ENCODE results near the gene NR2F6.
A peak's percentile ranks its signal among the peaks of the same experiment; 100 is the strongest.

Gene NR2F6

GRCh38 chr19:17263712-17264640, 18.3 kb upstream of the NR2F6 start:
- no peak for DNase-seq

DNA sequence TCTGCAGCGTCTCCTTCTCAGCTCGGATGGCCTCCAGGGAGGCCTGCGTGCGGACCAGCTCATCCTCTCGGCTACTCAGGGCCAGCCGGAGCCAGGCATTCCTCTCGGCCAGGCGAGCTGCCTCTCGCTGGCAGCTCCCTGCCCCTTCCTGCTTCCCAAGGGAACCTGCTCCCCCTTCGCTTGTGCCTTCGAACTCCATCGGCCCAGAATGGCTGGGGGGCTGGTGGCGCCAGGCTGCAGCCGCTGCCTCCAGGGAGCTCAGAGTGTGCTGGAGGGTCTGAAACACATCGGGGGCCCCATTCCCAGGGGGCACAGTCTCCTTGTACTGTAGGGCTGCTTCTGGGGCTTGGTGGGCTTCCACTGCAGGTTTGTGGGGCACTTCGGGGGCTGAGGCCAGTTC, 16.8 kb upstream of the NR2F6 start:
- DNase-seq = no peak

- peak; percentile 75 for DNase-seq
Observed at GRCh38 chr19:17260842-17261325, 15.2 kb upstream of the NR2F6 start.

GRCh38 chr19:17259934-17260333, 14.2 kb upstream of the NR2F6 start:
- DNase-seq = no peak

- DNase-seq = no peak
Observed at GRCh38 chr19:17259118-17259780, 13.5 kb upstream of the NR2F6 start.

GRCh38 chr19:17256130-17256529, 10.4 kb upstream of the NR2F6 start:
- no peak for DNase-seq

DNA sequence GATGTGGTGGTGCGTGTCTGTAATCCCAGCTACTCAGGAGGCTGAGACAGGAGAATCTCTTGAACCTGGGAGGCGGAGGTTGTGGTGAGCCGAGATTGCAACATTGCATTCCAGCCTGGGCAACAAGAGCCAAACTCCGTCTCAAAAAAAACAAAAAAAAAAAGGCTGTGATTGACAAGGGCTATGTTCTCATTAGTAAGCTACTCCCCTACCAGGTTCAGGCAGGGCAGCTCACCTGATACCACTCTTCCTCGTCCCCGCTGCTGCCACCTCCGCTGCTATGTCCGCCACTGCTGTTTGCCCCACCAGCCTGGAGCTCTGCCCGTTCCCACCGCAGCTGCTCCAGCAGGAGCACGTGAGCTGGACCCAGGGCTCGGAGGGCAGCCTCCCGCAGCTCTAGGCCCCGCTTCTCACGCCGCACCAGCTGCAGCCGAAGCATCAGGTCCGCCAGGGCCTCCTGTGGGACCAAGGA, 9.5 kb upstream of the NR2F6 start:
- peak; percentile 56 for DNase-seq

DNA sequence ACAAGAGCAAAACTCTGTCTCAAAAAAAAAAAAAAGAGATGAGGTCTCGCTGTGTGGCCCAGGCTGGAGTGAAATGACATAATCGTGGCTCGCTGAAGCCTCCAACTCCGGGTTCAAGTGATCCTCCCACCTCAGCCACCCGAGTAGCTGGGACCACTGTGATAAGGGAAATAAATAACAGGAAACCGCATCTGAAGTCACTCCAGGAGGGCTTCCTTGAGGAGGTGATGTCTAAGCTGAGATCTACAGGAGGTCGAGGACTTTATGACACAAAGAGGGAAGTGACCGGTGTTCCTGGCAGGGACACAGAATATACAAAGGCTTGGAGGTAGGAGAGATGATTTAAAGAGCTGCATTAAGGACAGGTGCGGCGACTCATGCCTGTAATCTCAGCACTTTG, 8.9 kb upstream of the NR2F6 start:
- no peak for DNase-seq

- no peak for DNase-seq
Observed at GRCh38 chr19:17249887-17250548, 4.3 kb upstream of the NR2F6 start.

- no peak for DNase-seq
Observed at GRCh38 chr19:17248011-17248776, 2.5 kb upstream of the NR2F6 start.

DNA sequence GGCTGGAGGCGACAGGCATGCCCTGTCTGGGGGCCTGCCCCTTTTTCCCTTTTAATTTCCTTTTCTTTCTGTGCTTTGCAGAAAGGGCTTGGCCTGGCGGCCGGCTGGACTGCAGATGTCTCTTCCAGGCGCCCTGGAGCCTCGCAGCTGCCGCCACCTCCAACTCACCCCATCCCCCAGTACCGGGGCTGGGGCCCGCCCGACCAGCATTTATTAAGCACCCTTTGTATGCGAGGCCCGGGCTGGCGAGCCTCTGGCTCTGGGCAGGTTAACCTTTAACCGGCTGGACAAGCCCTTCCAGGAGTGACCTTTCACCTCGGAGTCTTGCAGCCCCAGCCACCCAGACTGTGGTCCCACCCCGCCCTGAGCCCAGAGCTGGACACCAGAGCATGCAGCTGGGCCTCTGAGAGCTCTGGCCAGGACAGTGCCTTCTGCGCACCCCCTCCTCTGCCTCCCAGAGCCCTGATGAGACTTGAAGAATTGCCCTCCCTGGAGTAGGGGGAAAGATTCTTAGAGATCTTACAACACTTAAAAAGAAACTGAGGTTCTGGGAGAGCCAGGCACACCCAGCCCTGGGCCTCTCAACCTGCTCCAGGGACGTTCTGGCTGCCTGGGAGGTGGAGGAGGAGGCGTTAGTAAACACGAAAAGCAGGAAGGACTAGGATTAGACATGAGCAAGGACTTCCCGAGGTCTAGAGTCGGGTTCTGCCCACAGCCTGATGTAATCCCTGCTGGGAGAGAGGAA, 1.1 kb upstream of the NR2F6 start:
- no peak for DNase-seq

GRCh38 chr19:17244618-17245534, 843 bp downstream of the NR2F6 start:
- DNase-seq = no peak

DNA sequence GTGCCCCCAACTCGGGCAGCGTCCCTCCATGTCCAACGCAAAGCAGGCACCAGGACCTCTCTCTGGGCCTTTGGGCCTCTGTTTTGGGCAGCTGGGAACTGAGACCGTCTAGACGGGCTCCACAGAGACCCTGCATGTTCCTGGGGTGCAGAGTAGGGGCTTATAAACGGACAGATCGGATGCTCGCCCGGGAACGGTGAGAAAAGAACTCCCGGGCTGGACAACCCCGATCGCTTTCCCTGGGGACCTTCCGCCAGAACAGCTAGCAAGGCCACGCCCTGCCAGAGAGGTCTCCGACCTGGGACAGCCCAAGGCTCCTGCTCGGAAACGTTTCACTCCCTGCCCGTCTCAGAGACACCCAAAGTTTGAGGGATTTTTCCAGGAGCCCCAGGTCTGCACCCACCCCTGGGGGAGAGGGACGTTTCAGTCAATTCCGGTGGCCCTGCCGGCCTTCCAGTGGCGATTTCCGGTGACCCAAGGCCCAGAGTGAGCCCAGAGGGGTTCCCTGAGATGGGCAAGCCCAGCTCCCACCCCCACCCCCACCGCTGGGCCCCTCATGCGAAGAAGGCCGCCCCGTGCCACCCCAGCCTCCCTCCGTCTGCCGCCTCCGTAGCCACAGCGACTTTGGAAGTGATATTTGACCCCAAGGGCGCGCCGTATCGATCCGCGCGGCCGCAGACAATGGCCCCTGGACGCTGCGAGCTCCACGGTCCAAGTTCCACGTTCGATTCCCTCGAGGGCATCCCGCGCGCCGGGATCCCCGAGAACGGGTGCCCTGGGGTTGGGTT, 1.7 kb downstream of the NR2F6 start:
- no peak for DNase-seq

DNA sequence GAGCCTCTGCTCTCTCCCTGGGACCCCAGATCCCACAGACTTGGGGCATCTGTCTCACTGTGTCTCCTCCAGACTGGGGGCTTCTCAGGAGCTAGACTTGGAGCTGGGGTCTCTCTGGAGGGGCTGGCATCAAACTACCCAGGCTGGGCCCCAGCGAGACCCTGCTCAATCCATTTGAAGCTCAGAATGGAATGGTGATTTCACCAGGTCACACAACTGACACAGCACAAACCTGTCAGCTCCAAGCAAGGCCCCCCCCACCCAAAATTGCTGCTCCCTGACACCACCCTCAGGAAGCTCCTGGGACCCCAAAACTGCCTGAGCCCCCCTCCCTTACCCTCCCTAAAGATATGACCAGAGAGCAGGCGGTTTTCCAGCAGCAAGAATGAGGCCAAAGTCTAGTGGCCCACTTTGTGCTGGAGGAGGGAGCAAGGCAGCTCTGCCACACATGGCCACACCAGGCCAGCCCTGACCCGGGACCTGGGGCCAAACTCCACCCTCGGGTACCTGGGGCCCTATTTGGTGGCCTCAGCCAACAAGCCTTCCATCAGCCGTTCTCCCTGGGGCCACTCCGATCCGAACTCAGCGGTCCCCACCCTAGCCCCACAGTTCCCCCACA, 2.4 kb downstream of the NR2F6 start:
- DNase-seq = no peak

- DNase-seq = no peak
Observed at GRCh38 chr19:17242431-17243208, 3.1 kb downstream of the NR2F6 start.

DNA sequence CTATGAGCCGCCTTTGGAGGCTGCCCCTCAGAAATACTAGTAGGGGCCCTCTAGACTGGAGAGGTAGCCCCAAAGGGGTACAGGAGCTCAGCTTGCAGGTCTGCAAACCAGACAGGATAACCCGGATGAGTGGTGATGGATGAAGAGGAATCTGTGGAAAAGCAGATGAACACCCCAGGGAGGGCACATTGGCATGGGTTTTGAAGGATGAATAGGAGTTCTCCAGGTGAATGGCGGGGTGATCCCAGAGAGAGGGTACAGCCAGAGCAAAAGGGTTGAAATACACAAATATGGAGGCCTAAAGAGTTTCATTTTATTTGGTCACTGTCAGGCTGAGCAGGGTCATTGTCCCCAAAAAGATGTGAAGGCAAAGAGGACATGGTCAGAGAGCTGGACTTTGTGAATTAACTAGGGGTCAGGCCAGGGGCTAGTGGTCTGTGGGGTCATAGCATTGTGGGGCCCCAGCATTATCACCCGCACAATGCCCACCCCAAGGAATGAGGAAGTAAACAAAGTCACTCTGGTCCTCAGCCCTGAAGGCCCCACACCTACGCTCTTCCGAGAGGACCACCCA, 4.8 kb downstream of the NR2F6 start:
- DNase-seq = no peak

DNA sequence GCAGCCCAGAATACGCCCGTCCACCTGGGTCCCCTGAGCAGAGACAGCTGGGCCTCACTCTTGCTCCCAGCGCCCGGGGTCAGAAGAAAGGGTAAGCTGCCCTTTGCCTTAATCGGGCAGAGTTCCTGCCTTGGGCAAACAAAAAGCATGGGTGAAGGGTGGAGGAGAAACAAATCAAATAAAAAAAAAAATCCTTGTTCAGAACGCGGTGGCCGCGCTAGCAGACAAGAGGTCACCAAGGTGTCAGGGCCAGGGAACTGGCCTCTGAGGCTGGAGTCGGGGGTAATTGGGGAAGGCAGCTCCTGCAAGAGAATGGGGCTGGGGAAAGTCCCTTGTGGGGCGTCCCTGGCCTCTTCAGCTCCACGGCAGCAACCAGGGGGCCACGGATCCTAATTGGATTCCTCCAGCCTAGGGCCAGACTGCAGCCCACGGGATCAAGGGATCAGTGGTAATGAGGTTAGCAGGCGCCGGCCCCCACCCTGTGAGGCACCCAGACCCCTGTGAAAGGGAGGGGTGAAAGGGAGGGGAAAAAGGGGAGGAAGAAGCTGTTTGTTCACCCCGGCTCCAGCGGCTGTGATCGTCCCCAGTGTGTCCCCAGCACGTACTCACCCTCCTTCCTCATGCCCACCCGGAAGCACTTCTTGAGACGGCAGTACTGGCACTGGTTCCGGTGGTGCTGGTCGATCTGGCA, 5.5 kb downstream of the NR2F6 start:
- no peak for DNase-seq

All from NCI-H226 (cell line).